GM21786 (cell line): Measurements from ENCODE around the gene PAK1.
"Not testable (repeated sequence)": the region's sequence is repeated elsewhere in the genome, so short reads cannot be mapped to it uniquely, and the experiment has no call there.

Source experiments
- ATAC-seq: cut with Tn5 transposase; IDR thresholded peaks from one replicate; pipeline ENCODE4 v1.9.1; 2021; ENCODE audit not compliant: unreplicated experiment

Gene PAK1

GRCh38 chr11:77409046-77409445 is 64.8 kb downstream of the PAK1 start:
- no peak for ATAC-seq

DNA sequence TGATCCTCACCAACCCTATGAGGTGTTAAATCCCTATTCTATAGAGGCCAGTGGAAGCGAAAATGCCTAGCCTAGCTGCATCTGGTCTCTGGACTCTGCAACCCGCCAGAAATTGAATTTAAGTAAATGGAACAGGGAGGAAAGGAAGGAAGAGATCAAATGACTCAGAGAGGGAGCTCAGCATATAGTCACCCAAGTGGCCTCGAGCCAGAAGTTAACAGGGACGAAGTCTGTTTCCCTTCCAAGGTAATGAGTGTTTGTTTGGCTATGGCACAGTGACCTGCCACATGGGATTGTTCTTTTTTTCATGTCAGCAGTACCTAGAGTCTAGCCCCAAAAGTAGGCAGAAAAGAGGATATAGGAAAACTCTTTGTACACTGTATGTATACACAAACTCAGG is 66.3 kb downstream of the PAK1 start:
- ATAC-seq = no peak

DNA sequence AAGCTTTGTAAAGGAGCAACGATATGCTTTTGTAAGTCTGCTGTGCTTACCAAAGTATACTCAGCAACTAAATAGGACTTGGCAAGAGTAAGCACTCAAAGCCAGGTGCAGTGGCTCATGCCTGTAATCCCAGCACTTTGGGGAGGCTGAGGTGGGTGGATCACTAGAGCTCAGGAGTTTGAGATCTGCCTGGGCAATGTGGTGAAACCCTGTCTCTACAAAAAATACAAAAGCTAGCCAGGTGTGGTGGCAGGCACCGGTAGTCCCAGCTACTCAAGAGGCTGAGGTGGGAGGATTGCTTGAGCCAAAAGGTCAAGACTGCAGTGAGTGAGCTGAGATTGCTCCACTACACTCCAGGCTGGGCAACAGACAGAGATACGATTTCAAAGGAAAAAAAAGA is 67.5 kb downstream of the PAK1 start:
- ATAC-seq = no peak

DNA sequence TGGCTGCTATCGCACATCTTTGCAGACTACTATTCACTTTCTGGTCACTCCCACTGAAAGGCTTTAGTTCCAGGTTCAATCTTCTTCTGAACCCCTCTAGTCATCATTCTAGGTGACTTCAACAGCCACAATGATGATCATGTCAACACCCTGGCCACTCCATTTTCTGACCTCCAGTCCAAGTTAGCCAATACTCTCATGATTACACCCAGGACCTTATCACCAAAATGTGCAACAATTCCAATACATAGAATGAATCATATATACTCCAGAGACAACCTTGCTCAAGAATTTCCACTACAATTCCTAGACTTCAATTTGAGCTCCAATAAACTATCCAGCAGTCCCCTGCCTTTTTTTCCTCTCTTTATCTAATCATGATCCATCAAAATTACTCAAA is 70.7 kb downstream of the PAK1 start:
- no peak for ATAC-seq

DNA sequence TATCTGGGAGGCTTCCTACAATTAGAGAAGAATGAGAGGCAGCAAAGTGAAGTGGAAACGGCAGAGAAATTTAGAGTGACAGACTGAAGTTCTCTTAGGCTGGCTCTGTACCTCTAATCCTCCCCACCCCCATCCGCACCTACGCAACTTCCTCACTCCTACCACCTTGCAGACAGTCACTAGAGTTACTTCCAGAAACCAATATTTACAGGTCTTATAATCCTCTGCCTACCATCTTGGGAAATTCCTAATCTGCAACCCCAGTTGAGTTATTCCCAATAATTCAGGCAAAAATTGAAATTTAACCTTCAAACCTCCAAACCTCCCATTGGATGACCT is 71.7 kb downstream of the PAK1 start:
- ATAC-seq = no peak

DNA sequence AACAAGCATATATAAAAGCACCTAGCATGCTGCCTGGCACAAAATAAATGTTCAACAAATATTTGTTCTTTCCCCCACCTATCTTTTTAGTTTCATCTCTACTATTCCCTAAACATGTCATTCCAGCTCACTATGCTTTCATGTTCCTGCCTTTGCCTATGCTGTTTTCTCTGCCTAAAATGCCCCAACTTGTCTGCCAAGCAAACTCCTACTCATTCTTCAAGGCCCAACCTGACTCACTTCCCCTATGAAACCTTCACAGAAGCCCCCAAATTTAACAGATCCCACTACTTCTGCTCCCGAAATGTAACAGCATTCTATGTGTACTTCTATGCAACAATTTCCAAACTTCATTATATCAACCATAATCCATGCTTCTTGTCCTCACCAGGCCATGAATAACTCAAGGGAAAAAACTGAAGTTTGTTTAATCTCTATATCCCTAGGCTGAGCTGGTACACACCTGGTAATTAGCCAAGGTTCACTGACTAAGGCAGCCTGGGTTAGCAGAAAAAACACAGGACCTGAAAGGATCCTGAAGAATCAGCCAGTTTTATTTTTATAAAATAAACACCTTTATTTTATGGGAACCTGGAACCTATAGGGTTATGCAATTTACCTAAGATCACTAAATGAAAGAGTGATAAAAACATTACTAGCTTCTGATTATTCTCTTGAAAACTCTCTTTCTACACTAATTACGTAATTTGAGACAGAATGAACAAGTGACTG is 72.2 kb downstream of the PAK1 start:
- no peak for ATAC-seq

DNA sequence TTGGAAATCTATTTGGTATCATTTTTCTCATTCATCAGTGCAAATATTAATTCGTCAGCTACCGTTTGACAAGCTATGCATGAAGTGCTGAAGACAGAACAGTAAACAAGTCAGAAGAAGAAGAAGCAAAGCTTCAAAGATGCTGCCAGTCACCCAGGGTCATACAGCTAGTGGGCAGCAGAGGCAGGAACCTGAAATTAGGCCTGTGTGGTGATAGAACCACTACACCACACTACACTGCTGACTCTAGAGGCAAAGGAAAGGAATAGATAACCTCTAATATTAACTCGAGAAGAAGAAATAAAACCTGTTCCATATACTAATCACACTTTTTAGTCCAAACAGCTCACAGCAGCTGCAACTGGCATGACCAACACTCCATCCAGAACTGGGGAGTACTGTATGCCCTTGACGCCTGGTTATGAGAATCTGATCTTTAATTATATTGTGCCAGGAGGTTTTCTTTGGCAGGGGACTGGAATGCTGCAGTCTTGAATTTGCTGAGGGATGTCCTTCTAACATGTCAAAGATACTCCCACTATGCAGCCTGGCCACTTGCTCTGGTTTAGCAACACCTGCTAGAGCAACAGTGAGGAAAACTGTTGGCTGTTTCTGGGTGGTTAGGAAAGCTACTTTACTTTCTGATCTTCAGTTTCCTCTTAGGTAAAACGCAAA is 73.0 kb downstream of the PAK1 start:
- ATAC-seq = no peak

DNA sequence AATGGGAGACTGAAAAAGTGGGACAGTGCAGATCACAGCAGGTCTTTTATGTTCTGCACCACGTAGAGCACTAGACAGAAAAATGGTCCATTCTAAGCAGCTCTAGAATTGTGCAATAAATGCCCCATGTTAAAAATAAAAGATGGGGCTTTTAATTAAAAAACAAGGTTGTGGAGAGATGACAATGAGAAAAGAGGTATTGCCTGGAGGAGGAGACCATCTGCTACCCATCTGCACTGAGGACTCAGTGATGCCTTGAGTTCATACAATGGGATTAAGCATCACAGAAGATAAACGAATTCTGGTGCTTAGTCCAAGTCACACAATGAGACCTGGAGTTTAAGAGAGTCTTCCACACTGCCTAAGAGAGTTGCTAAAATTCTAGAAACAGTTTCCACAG is 73.6 kb downstream of the PAK1 start:
- no peak for ATAC-seq

DNA sequence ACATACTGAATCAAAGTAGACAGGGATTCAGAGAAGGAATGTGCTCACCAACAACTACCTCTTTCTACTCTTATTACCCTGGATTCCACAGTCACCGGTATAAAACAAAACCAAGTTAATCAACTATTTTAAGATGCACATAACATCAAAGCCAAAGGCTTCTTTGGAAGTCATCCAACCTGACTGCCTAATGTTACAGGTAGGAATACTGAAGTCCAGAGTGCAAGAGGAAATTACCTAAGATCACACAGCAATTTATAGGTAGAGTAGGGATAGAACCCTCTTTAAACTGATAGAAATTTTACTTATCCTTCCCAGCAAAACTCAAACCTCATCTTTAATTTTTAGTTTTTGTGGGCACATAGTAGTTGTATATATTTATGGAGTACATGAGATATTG is 76.3 kb downstream of the PAK1 start:
- ATAC-seq = no peak

- ATAC-seq = no peak
These were observed 77.0 kb downstream of the PAK1 start for GRCh38 chr11:77396911-77397310.

GRCh38 chr11:77396305-77396704 is 77.6 kb downstream of the PAK1 start:
- ATAC-seq = no peak

- ATAC-seq = no peak
These were observed 78.3 kb downstream of the PAK1 start for GRCh38 chr11:77395460-77396173.

DNA sequence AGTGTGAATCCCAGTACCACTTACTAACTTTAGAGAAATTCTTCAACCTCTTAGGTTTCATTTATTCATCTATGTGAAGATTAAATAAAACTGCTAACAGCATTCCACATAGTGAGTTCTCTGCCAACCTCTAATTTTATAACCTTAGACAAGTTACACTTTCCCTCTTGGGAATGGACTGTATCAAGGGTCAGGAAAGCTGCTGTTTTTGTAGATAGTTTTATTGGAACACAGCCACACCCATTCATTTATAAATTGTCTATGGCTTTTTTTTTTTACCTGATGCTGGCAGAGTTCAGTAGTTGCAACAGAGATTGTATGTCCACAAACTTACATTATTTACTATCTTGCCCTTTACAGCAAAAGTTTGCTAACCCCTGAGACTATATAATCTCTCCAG is 81.1 kb downstream of the PAK1 start:
- ATAC-seq = no peak

DNA sequence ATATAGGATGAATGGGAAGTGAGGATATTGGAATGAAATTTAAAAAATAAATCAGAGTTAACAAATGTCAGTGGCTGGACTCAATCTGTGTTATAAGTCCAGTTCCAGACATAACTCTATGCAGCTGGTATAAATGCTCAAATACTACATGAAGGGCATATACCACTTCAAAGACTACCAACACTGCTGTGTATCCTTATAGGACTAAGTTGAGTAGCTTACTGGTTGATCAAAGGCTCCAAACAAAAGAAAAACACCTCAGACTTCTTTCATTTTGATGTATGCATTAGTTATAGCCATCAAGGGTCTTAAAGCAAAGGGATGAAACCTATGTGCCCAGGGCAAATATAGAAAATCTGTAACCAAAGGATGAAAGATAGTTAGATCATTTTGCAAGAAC is 86.2 kb downstream of the PAK1 start:
- no peak for ATAC-seq

DNA sequence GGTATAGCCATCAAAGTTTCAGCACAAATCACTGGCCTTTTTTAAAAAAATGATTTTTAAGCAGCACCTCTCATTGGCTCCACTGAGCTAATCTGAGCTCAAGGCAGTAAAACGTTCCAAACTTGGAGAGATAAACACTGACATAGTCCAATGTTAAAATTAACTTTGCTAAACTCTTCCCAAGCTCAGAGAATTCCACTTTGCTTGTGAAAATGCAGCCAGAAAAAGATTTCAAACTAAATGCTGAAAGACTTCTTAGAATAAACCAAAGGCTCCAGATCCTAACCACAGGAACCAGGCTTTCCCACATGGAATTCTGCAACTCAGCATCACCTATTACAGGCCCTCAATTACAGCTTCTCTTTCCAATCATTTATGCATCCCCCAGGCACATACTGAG is 87.7 kb downstream of the PAK1 start:
- no peak for ATAC-seq

GRCh38 chr11:77385255-77385771 is 88.6 kb downstream of the PAK1 start:
- not testable (repeated sequence) for ATAC-seq

- no peak for ATAC-seq
These were observed 89.3 kb downstream of the PAK1 start for GRCh38 chr11:77384571-77384970.

DNA sequence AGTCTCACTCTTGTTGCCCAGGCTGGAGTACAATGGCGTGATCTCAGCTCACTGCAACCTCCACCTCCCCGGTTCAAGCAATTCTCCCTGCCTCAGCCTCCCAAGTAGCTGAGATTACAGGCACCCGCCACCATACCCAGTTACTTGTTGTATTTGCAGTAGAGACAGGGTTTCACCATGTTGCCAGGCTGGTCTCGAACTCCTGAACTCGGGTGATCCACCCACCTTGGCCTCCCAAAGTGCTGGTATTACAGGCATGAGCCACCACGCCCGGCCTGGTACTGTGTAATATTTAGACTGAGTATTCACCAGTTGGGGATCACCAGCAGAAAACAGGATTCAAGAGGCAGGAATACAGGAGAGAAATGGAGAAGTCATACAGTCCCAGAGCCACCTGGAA is 90.5 kb downstream of the PAK1 start:
- not testable (repeated sequence) for ATAC-seq

DNA sequence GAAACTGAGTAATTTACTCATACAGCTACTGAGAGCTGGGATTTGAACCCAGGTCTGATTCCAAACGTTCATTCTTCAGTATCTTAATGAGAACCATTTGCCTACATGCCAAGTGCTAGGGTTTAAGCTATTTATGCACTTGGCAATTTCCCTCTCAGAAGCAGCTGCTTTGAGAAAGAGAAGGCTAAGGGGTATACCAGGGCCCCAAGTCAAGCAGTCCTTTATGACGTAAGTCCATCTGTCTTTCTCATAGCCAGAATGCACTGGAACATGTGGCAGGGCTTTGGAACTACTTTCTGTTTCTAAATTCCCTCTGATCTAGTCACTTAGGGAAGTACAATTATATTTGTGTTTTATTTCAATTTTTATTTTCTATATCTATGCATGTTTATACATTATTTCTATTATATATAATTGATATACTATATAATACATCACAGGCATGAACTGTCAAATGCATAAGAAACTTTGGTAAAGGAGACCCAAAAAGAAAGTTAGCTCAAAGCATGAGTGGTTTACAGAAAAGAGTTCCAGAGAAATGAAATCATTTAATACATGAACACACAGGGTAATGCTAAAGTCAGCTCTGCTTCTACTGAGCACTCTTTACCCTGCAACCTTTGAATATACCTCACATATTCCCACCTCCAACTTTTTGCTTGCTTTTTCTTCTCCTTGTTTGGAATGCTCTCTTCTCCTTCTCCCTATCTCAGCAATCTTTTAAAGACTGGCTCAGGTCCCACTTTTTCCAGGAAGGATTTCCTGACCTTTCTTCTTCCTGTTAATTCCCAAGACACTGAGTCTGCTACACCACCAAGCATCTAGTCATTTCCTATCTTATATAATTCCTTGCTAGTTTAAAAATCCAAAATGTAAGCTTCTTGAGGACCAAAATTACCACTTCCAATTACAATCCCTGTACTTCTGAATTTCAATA is 91.9 kb downstream of the PAK1 start:
- ATAC-seq = no peak

GRCh38 chr11:77379934-77380333 is 94.0 kb downstream of the PAK1 start:
- no peak for ATAC-seq

DNA sequence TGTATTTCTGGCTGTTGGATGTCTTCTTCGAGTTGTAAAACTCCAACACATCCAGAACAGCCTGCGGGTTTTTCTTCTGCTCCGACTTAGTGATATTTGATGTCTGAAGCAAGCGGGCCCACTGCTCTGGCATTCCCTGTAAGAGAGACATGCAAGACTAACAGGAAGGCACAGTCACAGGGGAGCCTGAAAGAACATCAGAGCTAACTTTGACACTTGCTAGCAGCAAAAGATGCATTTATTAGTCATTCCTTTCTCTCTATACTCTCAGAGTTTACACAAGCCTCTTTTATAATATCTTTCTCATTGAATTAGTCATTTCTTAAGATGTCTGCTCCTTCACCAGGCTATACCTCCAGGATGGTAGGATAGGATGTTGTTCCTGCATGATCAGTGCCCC is 94.6 kb downstream of the PAK1 start:
- ATAC-seq = no peak
